ENCODE results near the gene CTF1.
A peak's percentile ranks its signal among the peaks of the same experiment; 100 is the strongest.

Gene CTF1

DNA sequence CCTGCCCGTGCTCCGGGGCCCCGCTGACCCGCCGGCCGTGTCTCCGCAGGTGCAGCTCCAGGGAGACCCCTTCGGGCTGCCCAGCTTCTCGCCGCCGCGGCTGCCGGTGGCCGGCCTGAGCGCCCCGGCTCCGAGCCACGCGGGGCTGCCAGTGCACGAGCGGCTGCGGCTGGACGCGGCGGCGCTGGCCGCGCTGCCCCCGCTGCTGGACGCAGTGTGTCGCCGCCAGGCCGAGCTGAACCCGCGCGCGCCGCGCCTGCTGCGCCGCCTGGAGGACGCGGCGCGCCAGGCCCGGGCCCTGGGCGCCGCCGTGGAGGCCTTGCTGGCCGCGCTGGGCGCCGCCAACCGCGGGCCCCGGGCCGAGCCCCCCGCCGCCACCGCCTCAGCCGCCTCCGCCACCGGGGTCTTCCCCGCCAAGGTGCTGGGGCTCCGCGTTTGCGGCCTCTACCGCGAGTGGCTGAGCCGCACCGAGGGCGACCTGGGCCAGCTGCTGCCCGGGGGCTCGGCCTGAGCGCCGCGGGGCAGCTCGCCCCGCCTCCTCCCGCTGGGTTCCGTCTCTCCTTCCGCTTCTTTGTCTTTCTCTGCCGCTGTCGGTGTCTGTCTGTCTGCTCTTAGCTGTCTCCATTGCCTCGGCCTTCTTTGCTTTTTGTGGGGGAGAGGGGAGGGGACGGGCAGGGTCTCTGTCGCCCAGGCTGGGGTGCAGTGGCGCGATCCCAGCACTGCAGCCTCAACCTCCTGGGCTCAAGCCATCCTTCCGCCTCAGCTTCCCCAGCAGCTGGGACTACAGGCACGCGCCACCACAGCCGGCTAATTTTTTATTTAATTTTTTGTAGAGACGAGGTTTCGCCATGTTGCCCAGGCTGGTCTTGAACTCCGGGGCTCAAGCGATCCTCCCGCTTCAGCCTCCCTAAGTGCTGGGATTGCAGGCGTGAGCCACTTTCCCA lies 5.9 kb downstream of the CTF1 start:
- peak overlapping the region; percentile 56 for H3K23ac ChIP-seq (ENCODE audit: low read length)
- peak overlapping the region; percentile 89 for H3K27ac ChIP-seq (ENCODE audit: low read depth, low read length)
- no peaks in the 10 kb centered on the region for H3K27me3 ChIP-seq (ENCODE audit: insufficient read depth, low read length, poor library complexity)
- peaks cover 5% of the 10 kb centered on the region for H3K4me1 ChIP-seq (ENCODE audit: control insufficient read depth, low read depth, low read length)
- peak overlapping the region; percentile 33 for H3K4me3 ChIP-seq (ENCODE audit: low read length)
- no peaks in the 10 kb centered on the region for H3K36me3 ChIP-seq (ENCODE audit: control insufficient read depth, insufficient read depth, low read length)
- H2AK5ac ChIP-seq (ENCODE audit: low read length), result no peak overlapping the region
- peak overlapping the region; percentile 96 for H3K56ac ChIP-seq (ENCODE audit: low read length)
- DNase-seq, result peak; percentile 66
- no peak overlapping the region for H4K5ac ChIP-seq (ENCODE audit: low read length)
- peak overlapping the region; percentile 51 for H2BK120ac ChIP-seq (ENCODE audit: low read depth, low read length)
- H3K4ac ChIP-seq (ENCODE audit: low read depth, low read length), result peak overlapping the region; percentile 61
- peak overlapping the region; percentile 54 for H3K18ac ChIP-seq (ENCODE audit: low read length)
- H4K8ac ChIP-seq (ENCODE audit: low read depth, low read length), result no peak overlapping the region
- no peak overlapping the region for H2BK15ac ChIP-seq (replicated peaks; ENCODE audit: low read depth)
- no CpG with 5 or more reads among the region's 99 CpGs for WGBS (ENCODE audit: extremely low coverage, insufficient coverage, low lambda C conversion rate)
- H3K4me2 ChIP-seq (ENCODE audit: low read length), result peak overlapping the region; percentile 66
- H3K79me2 ChIP-seq (ENCODE audit: control insufficient read depth, insufficient read depth, low read length), result no peaks in the 10 kb centered on the region
- H3K79me1 ChIP-seq (ENCODE audit: low read length), result no peaks in the 10 kb centered on the region
- peak overlapping the region; percentile 83 for H3K9ac ChIP-seq (ENCODE audit: low read length)
- no peak overlapping the region for H2BK5ac ChIP-seq (ENCODE audit: low read length)

DNA sequence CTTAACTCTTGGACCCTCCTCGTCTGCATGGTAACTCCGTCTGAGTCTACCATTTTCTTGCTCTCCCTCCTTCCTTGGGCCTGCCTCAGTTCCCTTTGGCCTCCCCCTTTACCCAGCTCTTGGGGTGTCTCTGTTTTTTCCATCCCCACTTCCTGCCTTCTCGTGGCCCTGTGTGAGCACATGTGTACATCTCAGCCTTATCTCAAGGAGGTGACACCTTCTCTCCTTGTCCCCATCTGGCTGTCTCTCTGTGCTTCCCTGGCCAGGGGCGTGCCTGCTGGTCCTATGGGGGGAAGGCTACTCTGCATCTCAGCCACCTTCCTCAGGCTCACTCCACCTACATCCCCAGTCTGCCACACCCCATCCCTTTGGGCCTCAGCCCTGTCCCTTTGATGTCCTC lies 6.6 kb downstream of the CTF1 start:
- Histone ChIP-seq H3K18ac (ENCODE audit: low read length) (peak overlapping the region; percentile 54), H3K27me3 (ENCODE audit: insufficient read depth, low read length, poor library complexity) (no peaks in the 10 kb centered on the region), H3K27ac (ENCODE audit: low read depth, low read length) (peak overlapping the region; percentile 89), H2AK5ac (ENCODE audit: low read length) (peak overlapping the region; percentile 84), H3K56ac (ENCODE audit: low read length) (peak overlapping the region; percentile 77), H3K9ac (ENCODE audit: low read length) (peak overlapping the region; percentile 37), H3K4me2 (ENCODE audit: low read length) (no peak overlapping the region), H3K79me1 (ENCODE audit: low read length) (no peaks in the 10 kb centered on the region), H3K23ac (ENCODE audit: low read length) (no peak overlapping the region), H4K5ac (ENCODE audit: low read length) (no peak overlapping the region), H3K36me3 (ENCODE audit: control insufficient read depth, insufficient read depth, low read length) (no peaks in the 10 kb centered on the region), H2BK5ac (ENCODE audit: low read length) (peak overlapping the region; percentile 12), H3K4ac (ENCODE audit: low read depth, low read length) (peak overlapping the region; percentile 37), H3K79me2 (ENCODE audit: control insufficient read depth, insufficient read depth, low read length) (no peaks in the 10 kb centered on the region), H3K4me1 (ENCODE audit: control insufficient read depth, low read depth, low read length) (peaks cover 4% of the 10 kb centered on the region), H2BK15ac (replicated peaks; ENCODE audit: low read depth) (no peak overlapping the region), H4K8ac (ENCODE audit: low read depth, low read length) (no peak overlapping the region), H2BK120ac (ENCODE audit: low read depth, low read length) (no peak overlapping the region), H3K4me3 (ENCODE audit: low read length) (no peak overlapping the region)
- WGBS (ENCODE audit: extremely low coverage, insufficient coverage, low lambda C conversion rate), result no CpG with 5 or more reads among the region's 4 CpGs
- peak; percentile 56 for DNase-seq

DNA sequence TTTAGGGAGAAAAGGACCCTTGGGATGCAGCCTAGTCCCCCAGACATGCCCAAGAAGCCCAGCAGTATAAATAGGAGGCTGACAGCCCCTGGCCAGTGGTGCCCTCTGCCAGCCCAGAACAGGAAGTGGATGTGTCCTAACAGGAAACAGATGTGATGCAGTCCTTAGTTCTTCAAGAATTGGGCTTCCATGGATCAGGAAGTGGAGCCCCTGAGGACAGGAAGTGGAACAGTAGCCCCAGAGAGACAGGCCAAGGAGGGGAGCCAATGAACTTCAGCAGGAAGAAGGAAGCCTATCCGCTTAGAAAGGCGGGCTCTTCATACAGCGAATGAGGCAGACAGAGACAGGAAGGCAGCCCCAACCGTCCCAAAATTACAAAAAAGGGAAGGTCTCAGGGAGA lies 7.2 kb downstream of the CTF1 start:
- Histone ChIP-seq H3K4ac (ENCODE audit: low read depth, low read length) (no peak overlapping the region), H3K27me3 (ENCODE audit: insufficient read depth, low read length, poor library complexity) (no peaks in the 10 kb centered on the region), H3K18ac (ENCODE audit: low read length) (no peak overlapping the region), H3K23ac (ENCODE audit: low read length) (no peak overlapping the region), H2BK5ac (ENCODE audit: low read length) (no peak overlapping the region), H3K4me2 (ENCODE audit: low read length) (no peak overlapping the region), H3K56ac (ENCODE audit: low read length) (no peak overlapping the region), H2AK5ac (ENCODE audit: low read length) (no peak overlapping the region), H4K5ac (ENCODE audit: low read length) (no peak overlapping the region), H4K8ac (ENCODE audit: low read depth, low read length) (no peak overlapping the region), H3K79me2 (ENCODE audit: control insufficient read depth, insufficient read depth, low read length) (no peaks in the 10 kb centered on the region), H3K27ac (ENCODE audit: low read depth, low read length) (no peak overlapping the region), H2BK15ac (replicated peaks; ENCODE audit: low read depth) (no peak overlapping the region), H3K36me3 (ENCODE audit: control insufficient read depth, insufficient read depth, low read length) (no peaks in the 10 kb centered on the region), H3K4me1 (ENCODE audit: control insufficient read depth, low read depth, low read length) (peaks cover 4% of the 10 kb centered on the region), H3K79me1 (ENCODE audit: low read length) (no peaks in the 10 kb centered on the region), H2BK120ac (ENCODE audit: low read depth, low read length) (no peak overlapping the region), H3K4me3 (ENCODE audit: low read length) (no peak overlapping the region), H3K9ac (ENCODE audit: low read length) (no peak overlapping the region)
- no CpG with 5 or more reads among the region's 4 CpGs for WGBS (ENCODE audit: extremely low coverage, insufficient coverage, low lambda C conversion rate)
- peak; percentile 51 for DNase-seq

DNA sequence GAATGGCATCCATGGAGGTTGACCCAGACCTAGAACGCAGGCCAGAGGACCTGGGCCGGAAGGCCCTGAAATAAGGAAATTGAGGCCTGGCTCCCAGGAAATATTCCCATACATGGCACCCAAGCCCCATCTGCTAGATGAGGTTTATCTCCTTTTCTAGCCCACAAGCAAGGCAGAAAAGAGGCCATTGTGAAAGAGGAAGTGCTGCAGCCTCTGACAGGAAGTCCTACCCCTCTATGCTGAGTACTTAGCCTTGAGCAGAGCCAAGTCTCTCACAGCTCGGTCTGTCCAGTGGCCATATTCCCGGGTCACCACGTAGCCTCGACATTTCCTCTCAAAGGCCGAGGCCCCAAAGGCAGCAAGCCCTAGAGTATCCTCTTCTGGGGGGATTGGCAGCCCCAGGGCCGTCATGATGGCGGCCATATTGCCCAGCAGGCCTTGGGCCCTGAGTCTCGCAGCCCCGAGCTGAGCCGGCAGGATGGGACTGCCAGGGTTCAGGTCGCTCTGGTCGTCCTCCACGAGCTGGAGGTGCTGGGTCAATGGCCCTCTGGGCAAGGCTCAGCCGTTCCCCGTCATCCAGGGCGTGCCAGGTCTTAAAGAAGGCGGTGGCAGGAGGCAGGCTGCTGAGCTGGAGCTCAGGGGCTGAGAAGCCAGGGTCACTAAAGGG lies 7.8 kb downstream of the CTF1 start:
- Histone ChIP-seq H3K4ac (ENCODE audit: low read depth, low read length) (no peak overlapping the region), H4K8ac (ENCODE audit: low read depth, low read length) (no peak overlapping the region), H3K79me2 (ENCODE audit: control insufficient read depth, insufficient read depth, low read length) (no peaks in the 10 kb centered on the region), H3K27ac (ENCODE audit: low read depth, low read length) (no peak overlapping the region), H3K36me3 (ENCODE audit: control insufficient read depth, insufficient read depth, low read length) (no peaks in the 10 kb centered on the region), H3K4me1 (ENCODE audit: control insufficient read depth, low read depth, low read length) (peaks cover 4% of the 10 kb centered on the region), H3K4me2 (ENCODE audit: low read length) (no peak overlapping the region), H2BK5ac (ENCODE audit: low read length) (no peak overlapping the region), H4K5ac (ENCODE audit: low read length) (no peak overlapping the region), H3K79me1 (ENCODE audit: low read length) (no peaks in the 10 kb centered on the region), H3K9ac (ENCODE audit: low read length) (no peak overlapping the region), H3K56ac (ENCODE audit: low read length) (no peak overlapping the region), H3K23ac (ENCODE audit: low read length) (no peak overlapping the region), H3K18ac (ENCODE audit: low read length) (no peak overlapping the region), H3K4me3 (ENCODE audit: low read length) (no peak overlapping the region), H3K27me3 (ENCODE audit: insufficient read depth, low read length, poor library complexity) (no peaks in the 10 kb centered on the region), H2BK15ac (replicated peaks; ENCODE audit: low read depth) (no peak overlapping the region), H2BK120ac (ENCODE audit: low read depth, low read length) (no peak overlapping the region), H2AK5ac (ENCODE audit: low read length) (no peak overlapping the region)
- no CpG with 5 or more reads among the region's 19 CpGs for WGBS (ENCODE audit: extremely low coverage, insufficient coverage, low lambda C conversion rate)
- no peak for DNase-seq

DNA sequence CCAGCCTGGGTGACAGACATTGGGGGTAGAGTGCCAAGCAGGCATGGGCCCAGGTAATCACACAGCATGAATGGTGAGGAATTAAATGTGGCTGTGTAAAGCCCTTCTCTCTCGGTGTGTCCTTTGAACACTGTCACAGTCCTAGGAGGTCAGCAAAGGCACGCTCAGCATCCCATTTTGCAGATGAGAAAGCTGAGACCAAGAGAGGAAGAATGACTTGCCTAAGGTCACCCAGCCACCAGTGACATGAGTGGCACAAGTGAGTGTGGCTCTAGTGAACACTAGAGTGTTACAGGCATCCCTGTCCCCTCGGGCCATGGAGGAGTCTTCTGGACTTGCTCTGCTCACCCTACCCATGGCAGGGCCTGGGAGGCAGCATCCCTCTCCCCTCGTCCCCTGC lies 10.7 kb downstream of the CTF1 start:
- Histone ChIP-seq H3K4ac (ENCODE audit: low read depth, low read length) (no peak overlapping the region), H2AK5ac (ENCODE audit: low read length) (no peak overlapping the region), H3K79me1 (ENCODE audit: low read length) (no peaks in the 10 kb centered on the region), H3K36me3 (ENCODE audit: control insufficient read depth, insufficient read depth, low read length) (no peaks in the 10 kb centered on the region), H2BK5ac (ENCODE audit: low read length) (no peak overlapping the region), H4K8ac (ENCODE audit: low read depth, low read length) (no peak overlapping the region), H3K27ac (ENCODE audit: low read depth, low read length) (no peak overlapping the region), H3K4me1 (ENCODE audit: control insufficient read depth, low read depth, low read length) (peaks cover 4% of the 10 kb centered on the region), H4K5ac (ENCODE audit: low read length) (no peak overlapping the region), H3K56ac (ENCODE audit: low read length) (no peak overlapping the region), H2BK15ac (replicated peaks; ENCODE audit: low read depth) (no peak overlapping the region), H3K18ac (ENCODE audit: low read length) (no peak overlapping the region), H3K27me3 (ENCODE audit: insufficient read depth, low read length, poor library complexity) (no peaks in the 10 kb centered on the region), H3K79me2 (ENCODE audit: control insufficient read depth, insufficient read depth, low read length) (no peaks in the 10 kb centered on the region), H3K4me2 (ENCODE audit: low read length) (no peak overlapping the region), H2BK120ac (ENCODE audit: low read depth, low read length) (no peak overlapping the region), H3K9ac (ENCODE audit: low read length) (no peak overlapping the region), H3K23ac (ENCODE audit: low read length) (no peak overlapping the region), H3K4me3 (ENCODE audit: low read length) (no peak overlapping the region)
- no peak for DNase-seq
- no CpG with 5 or more reads among the region's 4 CpGs for WGBS (ENCODE audit: extremely low coverage, insufficient coverage, low lambda C conversion rate)
